C4-2B (cell line): ENCODE measurements around the gene AHDC1.

Source experiments
- CTCF ChIP-seq: fragments of 450-650 bp; conservative IDR thresholded peaks from 2 replicates; pipeline ENCODE4 v1.5.1; 2017; ENCODE audit warnings: mild to moderate bottlenecking
- ZFX ChIP-seq: fragments of 450-650 bp; IDR thresholded peaks from 2 replicates; pipeline ENCODE4 v1.6.1; 2017

DNA sequence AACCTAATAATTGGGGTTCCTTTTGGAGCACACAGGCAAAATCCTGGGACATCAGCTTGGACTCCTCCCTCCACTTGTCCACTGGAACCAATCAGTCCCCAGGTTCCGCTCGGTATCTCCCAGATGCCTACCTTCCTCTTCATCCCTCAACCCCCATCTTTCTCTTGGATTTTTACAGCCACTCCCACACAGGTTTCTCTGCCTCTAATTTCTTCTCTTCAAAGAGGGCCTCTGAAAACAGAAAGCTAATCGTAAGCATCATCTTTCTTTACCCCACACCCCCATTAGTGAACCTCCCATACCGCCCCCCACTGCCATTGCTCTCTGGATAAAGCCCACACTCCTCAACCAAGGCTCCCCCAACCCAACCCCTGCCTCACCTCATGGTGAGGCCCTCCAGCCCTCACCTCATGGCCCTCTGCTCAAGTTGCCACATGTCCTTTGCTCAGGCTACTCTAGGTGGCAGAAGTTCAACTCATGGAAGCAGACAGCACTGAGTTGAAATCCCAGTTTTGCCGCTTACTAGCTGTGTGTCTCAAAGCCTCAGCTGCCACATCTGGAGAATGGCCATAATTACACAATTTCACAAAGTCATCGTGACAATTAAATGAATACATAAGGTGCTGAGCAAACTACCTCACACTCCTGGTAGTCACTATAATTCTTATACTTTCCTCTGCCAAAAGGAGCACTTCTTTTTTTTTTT, 95.8 kb downstream of the AHDC1 start:
- TF ChIP-seq CTCF (no peak), ZFX (no peak)
